NCI-H1092 (cell line): ENCODE measurements around the gene SEMA3C.

Experiments used
- DNase-seq: peaks from one replicate; lab custom pipeline; 2025; lab: John Stamatoyannopoulos, UW

Gene SEMA3C

DNA sequence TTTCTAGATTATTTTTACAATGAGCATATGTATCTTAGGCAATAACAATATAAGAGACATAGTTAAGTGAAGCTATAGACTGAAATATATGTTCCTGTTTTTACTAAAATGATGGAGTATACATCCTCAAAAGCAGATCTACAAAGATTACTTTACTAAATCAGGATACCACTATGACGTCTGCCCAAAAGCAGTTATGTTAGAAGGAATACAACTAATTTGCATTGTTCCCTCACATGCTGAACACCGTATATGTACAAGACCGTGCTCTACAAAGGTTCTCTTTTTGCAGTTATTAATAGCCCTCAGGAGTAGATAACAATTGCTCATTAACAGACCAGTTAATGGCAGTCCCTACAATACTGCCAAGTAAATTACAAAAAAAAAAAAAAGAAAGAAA, 143.0 kb downstream of the SEMA3C start:
- no peak for DNase-seq

GRCh38 chr7:80775482-80775881, 143.4 kb downstream of the SEMA3C start:
- no peak for DNase-seq

- no peak for DNase-seq
Measured at GRCh38 chr7:80774843-80775242, 144.0 kb downstream of the SEMA3C start.

GRCh38 chr7:80773787-80774508, 144.9 kb downstream of the SEMA3C start:
- DNase-seq, result no peak

GRCh38 chr7:80772347-80772993, 146.4 kb downstream of the SEMA3C start:
- DNase-seq, result no peak

DNA sequence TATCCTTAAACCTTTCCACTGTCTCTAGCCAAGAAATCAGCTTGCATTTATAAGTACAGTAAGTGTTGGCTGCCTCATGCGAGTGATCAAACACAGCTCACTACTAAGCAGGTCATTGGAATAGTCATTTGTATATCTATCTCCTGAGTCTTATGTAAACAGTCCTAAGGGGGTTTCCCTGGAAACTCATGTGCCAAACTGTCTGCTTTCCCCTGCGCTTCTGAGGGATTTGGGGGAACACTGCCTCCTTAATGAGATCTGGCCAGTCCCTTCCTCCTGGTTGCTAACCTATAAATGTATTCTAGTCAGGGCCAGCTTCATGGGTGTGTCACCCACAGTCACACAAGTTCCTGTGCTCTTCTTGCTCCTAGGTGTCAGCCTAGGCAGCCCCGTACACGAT, 147.3 kb downstream of the SEMA3C start:
- no peak for DNase-seq

- no peak for DNase-seq
Measured at GRCh38 chr7:80770675-80771081, 148.2 kb downstream of the SEMA3C start.

DNA sequence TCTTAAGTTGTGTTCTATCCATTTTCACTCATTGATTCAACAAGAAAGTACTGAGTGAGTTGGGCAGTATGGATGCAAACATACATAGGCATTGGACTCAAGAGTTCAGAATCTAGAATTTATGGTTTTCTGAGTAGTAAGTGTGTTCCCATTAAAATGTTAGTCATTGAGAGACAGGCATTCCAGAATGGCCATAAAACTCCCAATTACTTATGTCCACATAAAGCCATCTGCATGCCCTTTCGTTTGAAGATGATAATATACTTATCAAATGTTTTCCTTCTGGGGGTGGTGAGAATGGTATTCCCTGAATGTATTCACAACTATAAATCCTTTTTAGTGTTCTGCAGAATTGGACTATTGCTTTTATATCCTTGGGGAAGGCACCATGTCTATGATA, 148.8 kb downstream of the SEMA3C start:
- no peak for DNase-seq

DNA sequence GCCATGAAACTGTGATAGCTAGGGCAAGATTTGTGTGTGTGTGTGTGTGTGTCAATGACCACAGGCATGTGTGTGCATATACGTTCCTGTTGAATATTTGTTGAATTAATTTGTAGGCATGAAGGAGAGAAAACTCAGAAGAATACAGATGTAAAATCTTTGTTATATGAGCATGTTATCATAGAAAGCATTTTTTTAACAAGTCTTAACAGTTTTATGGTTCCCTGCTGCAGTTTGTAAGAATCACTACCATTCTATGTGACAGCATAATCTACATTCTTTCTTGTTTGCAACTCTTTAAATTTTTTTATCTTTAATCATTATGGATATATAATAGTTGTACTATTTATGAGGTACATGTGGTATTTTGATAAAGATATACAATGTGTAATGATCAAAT, 150.1 kb downstream of the SEMA3C start:
- DNase-seq, result no peak

DNA sequence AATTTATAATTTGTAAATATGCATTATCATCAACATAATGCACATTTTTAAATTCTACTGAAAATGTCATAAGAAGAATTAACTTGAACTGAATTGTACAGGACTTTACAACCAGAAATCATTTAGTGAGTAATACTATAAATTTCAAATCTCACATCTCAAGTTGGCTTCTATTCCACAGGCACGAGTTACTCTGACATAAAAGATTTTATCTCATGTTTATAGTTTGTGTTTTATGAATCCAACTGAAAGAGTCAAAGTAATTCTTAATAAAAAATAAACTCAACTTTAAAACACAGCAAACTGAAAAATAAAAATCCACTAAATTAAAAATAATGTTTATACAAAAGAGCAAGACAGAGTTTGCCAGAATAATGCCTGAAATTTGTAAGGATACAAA, 151.2 kb downstream of the SEMA3C start:
- DNase-seq, result no peak

- DNase-seq, result no peak
Measured at GRCh38 chr7:80766724-80767123, 152.1 kb downstream of the SEMA3C start.

GRCh38 chr7:80764132-80764531, 154.7 kb downstream of the SEMA3C start:
- no peak for DNase-seq

DNA sequence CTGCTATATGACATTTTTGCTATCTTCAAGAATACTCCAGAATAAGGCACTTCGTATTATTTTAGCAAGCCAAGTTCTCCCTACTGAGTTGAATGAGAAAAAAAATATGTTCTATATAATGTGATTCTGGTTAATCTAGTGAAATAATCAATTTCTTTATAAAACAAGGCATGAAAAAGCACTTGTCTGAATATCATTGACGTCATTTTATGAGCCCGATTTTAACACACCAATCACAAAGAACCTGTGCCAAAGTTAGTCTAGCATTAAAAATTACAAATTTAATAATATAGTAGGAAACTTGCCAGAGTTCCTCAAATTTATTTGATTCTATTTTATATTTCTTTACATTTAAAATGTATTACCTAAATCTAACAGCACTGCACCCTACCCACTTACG, 155.1 kb downstream of the SEMA3C start:
- no peak for DNase-seq

GRCh38 chr7:80763289-80763688, 155.6 kb downstream of the SEMA3C start:
- no peak for DNase-seq

DNA sequence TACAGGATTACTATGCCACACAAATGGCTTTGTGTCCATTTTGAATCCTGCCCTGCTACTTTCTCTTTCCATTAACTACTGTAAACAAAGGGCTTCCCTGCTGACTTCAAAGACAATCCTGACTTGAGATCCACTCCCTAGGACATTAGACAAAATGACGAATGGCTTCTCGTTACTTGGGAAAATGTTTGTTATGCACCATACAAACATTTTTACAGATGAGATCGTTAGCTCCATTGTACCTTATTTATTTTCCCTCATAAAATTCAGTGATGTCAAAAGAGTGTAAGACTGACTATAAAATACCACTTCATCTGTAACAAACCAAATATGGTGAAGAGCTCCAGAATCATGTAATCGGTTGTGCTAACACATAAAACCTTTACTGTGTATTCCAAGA, 158.6 kb downstream of the SEMA3C start:
- DNase-seq, result no peak

GRCh38 chr7:80752954-80753690, 165.7 kb downstream of the SEMA3C start:
- DNase-seq, result no peak

DNA sequence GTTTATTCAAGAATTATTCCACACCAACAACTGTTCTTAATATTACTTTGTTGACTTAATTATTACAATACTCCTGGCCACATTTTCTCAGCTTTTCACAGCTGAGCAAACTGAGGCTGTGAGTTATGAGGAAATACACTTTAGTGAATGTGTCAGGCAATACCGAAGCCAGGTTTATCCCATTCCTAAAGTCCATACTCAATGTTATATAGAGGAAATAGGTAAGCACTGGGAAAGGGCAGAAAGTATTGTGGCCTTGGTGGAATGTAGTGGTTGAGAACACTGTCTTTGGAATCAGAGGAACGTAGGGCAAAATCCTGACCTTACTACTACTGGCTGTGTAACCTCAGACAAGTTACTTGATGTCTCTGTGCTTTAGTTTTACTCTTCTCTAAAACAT, 169.6 kb downstream of the SEMA3C start:
- no peak for DNase-seq

DNA sequence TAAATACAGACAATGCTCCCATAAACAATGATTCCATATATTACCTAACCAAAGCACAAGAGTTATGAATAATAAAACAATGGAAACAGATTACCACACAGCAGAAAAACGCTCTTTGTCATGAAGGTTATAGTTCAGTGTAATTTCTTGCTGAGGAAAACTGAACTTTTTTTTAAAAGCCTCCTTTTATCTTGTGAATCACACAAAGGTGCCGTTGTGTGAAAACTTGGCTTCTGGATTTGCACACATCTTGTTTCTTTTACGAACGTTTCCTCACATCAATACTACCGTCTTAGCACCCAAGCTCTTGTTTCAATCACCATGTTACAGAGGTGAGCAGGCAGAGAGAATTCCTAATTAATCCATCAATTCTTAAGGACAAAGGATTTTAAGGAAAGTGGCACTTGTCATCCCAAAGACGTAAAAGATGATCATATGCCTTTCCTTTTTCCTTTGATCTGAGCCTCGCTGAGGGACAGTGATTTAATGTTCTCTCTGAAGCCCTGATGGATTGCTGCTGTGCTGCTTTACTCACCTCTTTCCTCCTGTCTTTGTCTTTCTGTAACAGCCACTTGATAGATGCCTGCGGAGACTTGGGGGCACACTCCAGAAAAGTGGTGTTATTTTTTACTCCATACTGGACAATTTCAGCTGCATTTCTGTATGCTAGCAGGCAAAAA, 170.3 kb downstream of the SEMA3C start:
- DNase-seq, result no peak

GRCh38 chr7:80740778-80741545, 177.9 kb downstream of the SEMA3C start:
- no peak for DNase-seq

DNA sequence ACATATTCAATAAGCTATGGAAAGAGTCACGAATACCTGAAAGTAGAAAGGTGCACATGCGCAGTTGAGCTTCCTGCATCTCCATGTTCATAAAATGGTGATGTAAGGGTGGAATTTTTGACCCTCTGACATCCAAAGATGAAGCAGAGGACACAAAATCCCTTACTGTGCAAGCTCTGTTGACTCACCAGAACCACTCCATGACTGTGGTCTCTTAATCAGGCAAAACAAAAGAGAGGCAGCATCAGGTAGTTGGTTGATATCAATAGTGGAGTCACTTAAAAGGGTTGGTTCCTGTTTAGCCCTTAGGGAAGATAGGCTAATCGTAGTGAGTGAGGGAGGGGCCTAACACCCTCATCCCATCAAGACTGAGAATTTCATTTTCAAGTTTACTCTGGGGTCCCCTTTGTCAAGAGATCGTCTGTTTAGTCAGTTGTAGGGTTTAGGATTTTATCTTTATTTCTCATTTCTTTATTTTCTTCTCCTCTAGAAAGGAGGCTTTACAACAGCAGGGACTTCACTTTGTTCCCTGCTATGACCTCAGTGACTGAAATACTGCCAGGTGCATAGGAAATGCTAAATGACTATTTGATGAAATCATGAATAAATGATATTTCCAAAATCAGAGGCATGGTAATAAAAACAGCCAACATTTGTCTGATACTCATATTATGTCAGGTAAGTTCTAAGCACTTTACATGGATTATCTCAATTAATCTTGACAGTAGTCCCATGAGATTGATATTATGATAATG, 182.3 kb downstream of the SEMA3C start:
- DNase-seq, result no peak

DNA sequence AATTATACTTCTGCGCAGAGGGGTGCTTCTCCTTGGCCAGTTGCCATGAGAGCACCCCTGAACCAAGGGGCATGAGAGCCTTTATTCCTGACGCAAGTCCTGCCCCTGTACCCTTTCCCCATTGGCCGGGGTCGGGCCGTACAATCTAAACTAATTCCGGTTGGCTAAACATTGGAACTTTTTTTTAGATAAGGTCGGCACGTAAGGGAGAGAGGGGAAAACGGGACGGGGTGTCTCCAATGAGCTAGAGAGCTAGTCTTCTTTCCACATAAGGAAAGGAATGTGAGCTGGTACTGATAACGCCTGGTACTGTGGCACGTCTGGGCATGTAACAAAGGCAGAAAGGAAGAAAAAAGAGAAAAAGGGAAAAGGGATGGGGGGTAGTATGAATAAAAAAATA, 183.5 kb downstream of the SEMA3C start:
- no peak for DNase-seq
